Astrocyte (in vitro differentiated cells and primary cell): ENCODE data around the gene XPO6. TPM values are rescaled to one million over a fixed set of nuclear protein-coding genes. Genes with fewer than 3 reads are reported as not detected.

Experiments used
- DNase-seq: peaks from one replicate; pipeline ENCODE4 v3.0.0-alpha.2; 2010; ENCODE audit warnings: low read depth
- FAIRE-seq: peaks from 2 replicates; lab custom pipeline; 2011; peaks lifted over from hg19 to GRCh38; lab: Jason Lieb, UNC
- H2AFZ ChIP-seq: 2 replicates; pipeline ENCODE4 v1.6.0; 2012; ENCODE audit warnings: low read depth, low read length, inconsistent platforms
- H3K27ac ChIP-seq: 2 replicates; pipeline ENCODE4 v1.5.1; 2011; ENCODE audit warnings: low read depth, low read length, inconsistent platforms
- H3K27me3 ChIP-seq: 2 replicates; pipeline ENCODE4 v1.6.0; 2011; ENCODE audit warnings: low read length, inconsistent platforms; ENCODE audit not compliant: insufficient read depth
- H3K36me3 ChIP-seq: 2 replicates; pipeline ENCODE4 v1.5.1; 2011; ENCODE audit warnings: low read length, inconsistent platforms; ENCODE audit not compliant: insufficient read depth
- H3K4me1 ChIP-seq: 2 replicates; pipeline ENCODE4 v1.5.1; 2011; ENCODE audit warnings: low read length, inconsistent platforms; ENCODE audit not compliant: insufficient read depth
- H3K4me2 ChIP-seq: 2 replicates; pipeline ENCODE4 v1.6.0; 2012; ENCODE audit warnings: low read length, inconsistent platforms
- H3K4me3 ChIP-seq: 2 replicates; pipeline ENCODE4 v1.5.1; 2011; ENCODE audit warnings: low read depth, mild to moderate bottlenecking, low read length, inconsistent platforms; ENCODE audit not compliant: insufficient read depth
- H3K79me2 ChIP-seq: 2 replicates; pipeline ENCODE4 v1.6.0; 2012; ENCODE audit warnings: mild to moderate bottlenecking, low read length, inconsistent platforms; ENCODE audit not compliant: insufficient read depth
- H3K9ac ChIP-seq: 2 replicates; pipeline ENCODE4 v1.6.0; 2012; ENCODE audit warnings: mild to moderate bottlenecking, low read length, inconsistent platforms
- H3K9me3 ChIP-seq: 2 replicates; pipeline ENCODE4 v1.5.1; 2012; ENCODE audit warnings: low read depth, mild to moderate bottlenecking, low read length, inconsistent platforms; ENCODE audit not compliant: insufficient read depth
- H4K20me1 ChIP-seq: 2 replicates; pipeline ENCODE4 v1.6.0; 2012; ENCODE audit warnings: low read length, inconsistent platforms; ENCODE audit not compliant: insufficient read depth
- H3K27ac Mint-ChIP-seq: one replicate; pipeline ENCODE4 v1.8.0; 2021; ENCODE audit warnings: mild to moderate bottlenecking, mixed read lengths; ENCODE audit not compliant: unreplicated experiment
- H3K27me3 Mint-ChIP-seq: one replicate; pipeline ENCODE4 v1.8.0; 2021; ENCODE audit warnings: low read depth, mixed read lengths; ENCODE audit not compliant: unreplicated experiment
- H3K36me3 Mint-ChIP-seq: one replicate; pipeline ENCODE4 v1.8.0; 2021; ENCODE audit warnings: low read depth, mixed read lengths; ENCODE audit not compliant: unreplicated experiment
- H3K4me1 Mint-ChIP-seq: one replicate; pipeline ENCODE4 v1.8.0; 2021; ENCODE audit warnings: low read depth, mixed read lengths; ENCODE audit not compliant: unreplicated experiment
- H3K4me3 Mint-ChIP-seq: one replicate; pipeline ENCODE4 v1.8.0; 2021; ENCODE audit warnings: mild to moderate bottlenecking, moderate library complexity, mixed read lengths; ENCODE audit not compliant: unreplicated experiment
- H3K9me3 Mint-ChIP-seq: one replicate; pipeline ENCODE4 v1.8.0; 2021; ENCODE audit warnings: mild to moderate bottlenecking, mixed read lengths; ENCODE audit not compliant: unreplicated experiment
- CTCF ChIP-seq: IDR thresholded peaks from 2 replicates; pipeline ENCODE4 v1.5.1; 2011; ENCODE audit warnings: low read depth, mild to moderate bottlenecking, inconsistent platforms, low read length, moderate library complexity; ENCODE audit not compliant: insufficient read depth
- EZH2 ChIP-seq: IDR thresholded peaks from 2 replicates; pipeline ENCODE4 v1.6.1; 2012; ENCODE audit warnings: mild to moderate bottlenecking, low read length, inconsistent platforms; ENCODE audit not compliant: insufficient read depth
- total RNA-seq: library from RNA; stranded (reverse); gene quantifications from 2 replicates; pipeline ENCODE4 v1.2.1, GENCODE V29; 2021

Gene XPO6
- total RNA-seq, 1 donor from 2014 or later: 135 TPM

- Histone ChIP-seq H2AFZ (no peak overlapping the region), H3K36me3 (no peaks in the 10 kb centered on the region), H3K79me2 (no peaks in the 10 kb centered on the region), H3K4me3 (no peak overlapping the region), H3K4me1 (peaks cover 11% of the 10 kb centered on the region), H4K20me1 (no peaks in the 10 kb centered on the region), H3K4me2 (no peak overlapping the region), H3K9me3 (no peaks in the 10 kb centered on the region), H3K27me3 (peaks cover 59% of the 10 kb centered on the region), H3K9ac (no peak overlapping the region), H3K27ac (no peak overlapping the region)
- no peak for FAIRE-seq
- peaks cover 8% of the 10 kb centered on the region for H3K4me1 Mint-ChIP-seq
- H3K4me3 Mint-ChIP-seq: no peak overlapping the region
- H3K9me3 Mint-ChIP-seq: peaks cover 6% of the 10 kb centered on the region
- peaks cover 66% of the 10 kb centered on the region for H3K27me3 Mint-ChIP-seq
- TF ChIP-seq CTCF: no peak
- no peak for TF ChIP-seq EZH2
- no peak overlapping the region for H3K27ac Mint-ChIP-seq
- H3K36me3 Mint-ChIP-seq: no peaks in the 10 kb centered on the region
- no peak for DNase-seq
Observed at GRCh38 chr16:28064150-28064549, 147.6 kb downstream of the XPO6 start.

GRCh38 chr16:28063591-28064061 lies 148.1 kb downstream of the XPO6 start, which contains the start of gene GSG1L:
Gene GSG1L, minus strand, starts transcription at chr16:28063714. Its CDS starts 290 bp downstream, at chr16:28063424.
- Histone ChIP-seq H3K9me3 (no peaks in the 10 kb centered on the region), H3K4me3 (peak within 1 kb of the TSS; percentile 10), H3K4me1 (peaks cover 11% of the 10 kb centered on the region), H4K20me1 (no peaks in the 10 kb centered on the region), H3K27ac (no peak within 1 kb of the TSS), H3K27me3 (peaks cover 61% of the 10 kb centered on the region), H3K79me2 (no peaks in the 10 kb centered on the region), H3K4me2 (peak within 1 kb of the TSS; percentile 70), H2AFZ (no peak within 1 kb of the TSS), H3K9ac (no peak within 1 kb of the TSS), H3K36me3 (no peaks in the 10 kb centered on the region)
- Mint-ChIP-seq H3K4me3 (no peak within 1 kb of the TSS), H3K27me3 (peaks cover 71% of the 10 kb centered on the region), H3K9me3 (peaks cover 6% of the 10 kb centered on the region), H3K4me1 (peaks cover 8% of the 10 kb centered on the region), H3K36me3 (no peaks in the 10 kb centered on the region), H3K27ac (no peak within 1 kb of the TSS)
- DNase-seq: no peak
- FAIRE-seq: no peak
- peak; percentile 37 for TF ChIP-seq EZH2
- no peak for TF ChIP-seq CTCF

GRCh38 chr16:28062847-28063521 lies 148.8 kb downstream of the XPO6 start:
- Histone ChIP-seq H4K20me1 (no peaks in the 10 kb centered on the region), H3K4me2 (peak overlapping the region; percentile 70), H3K4me1 (peaks cover 6% of the 10 kb centered on the region), H3K4me3 (peak overlapping the region; percentile 10), H3K79me2 (no peaks in the 10 kb centered on the region), H3K9me3 (no peaks in the 10 kb centered on the region), H3K27me3 (peaks cover 61% of the 10 kb centered on the region), H2AFZ (no peak overlapping the region), H3K27ac (no peak overlapping the region), H3K9ac (no peak overlapping the region), H3K36me3 (no peaks in the 10 kb centered on the region)
- TF ChIP-seq CTCF (no peak), EZH2 (peak; percentile 38)
- Mint-ChIP-seq H3K4me1 (peaks cover 4% of the 10 kb centered on the region), H3K27ac (no peak overlapping the region), H3K27me3 (peaks cover 74% of the 10 kb centered on the region), H3K36me3 (no peaks in the 10 kb centered on the region), H3K4me3 (no peak overlapping the region), H3K9me3 (peaks cover 6% of the 10 kb centered on the region)
- DNase-seq: peak; percentile 20
- no peak for FAIRE-seq
